ENCODE data around the gene ACTR8. TPM values are rescaled to one million over a fixed set of nuclear protein-coding genes. Genes with fewer than 3 reads are reported as not detected.

ACTR8 gene
- total RNA-seq, 1 donor from 2014 or later = 26.4 TPM

- no peak for DNase-seq (ENCODE audit: low read depth)
Measured at GRCh38 chr3:53836084-53836872, 45.7 kb downstream of the ACTR8 start.

GRCh38 chr3:53835257-53835656, 46.7 kb downstream of the ACTR8 start:
- peak; percentile 79 for DNase-seq (ENCODE audit: low read depth)

- no peak for DNase-seq (ENCODE audit: low read depth)
Measured at GRCh38 chr3:53834429-53835095, 47.4 kb downstream of the ACTR8 start.

GRCh38 chr3:53833700-53834099, 48.3 kb downstream of the ACTR8 start:
- DNase-seq (ENCODE audit: low read depth) = no peak

- DNase-seq (ENCODE audit: low read depth) = no peak
Measured at GRCh38 chr3:53833053-53833645, 48.8 kb downstream of the ACTR8 start.

GRCh38 chr3:53830944-53831343, 51.0 kb downstream of the ACTR8 start:
- DNase-seq (ENCODE audit: low read depth) = no peak

- DNase-seq (ENCODE audit: low read depth) = no peak
Measured at GRCh38 chr3:53829605-53830004, 52.3 kb downstream of the ACTR8 start.

- DNase-seq (ENCODE audit: low read depth) = no peak
Measured at GRCh38 chr3:53828581-53828980, 53.4 kb downstream of the ACTR8 start.

GRCh38 chr3:53826048-53826447, 55.9 kb downstream of the ACTR8 start:
- no peak for DNase-seq (ENCODE audit: low read depth)

GRCh38 chr3:53824795-53825194, 57.2 kb downstream of the ACTR8 start:
- DNase-seq (ENCODE audit: low read depth) = no peak

- no peak for DNase-seq (ENCODE audit: low read depth)
Measured at GRCh38 chr3:53823956-53824657, 57.8 kb downstream of the ACTR8 start.

GRCh38 chr3:53823026-53823955, 58.7 kb downstream of the ACTR8 start:
- DNase-seq (ENCODE audit: low read depth) = no peak

GRCh38 chr3:53822331-53822741, 59.6 kb downstream of the ACTR8 start:
- DNase-seq (ENCODE audit: low read depth) = no peak

GRCh38 chr3:53821631-53822121, 60.3 kb downstream of the ACTR8 start:
- peak; percentile 98 for DNase-seq (ENCODE audit: low read depth)

GRCh38 chr3:53820756-53821580, 61.0 kb downstream of the ACTR8 start:
- peak; percentile 79 for DNase-seq (ENCODE audit: low read depth)

GRCh38 chr3:53820084-53820483, 61.9 kb downstream of the ACTR8 start:
- DNase-seq (ENCODE audit: low read depth) = no peak

GRCh38 chr3:53819163-53819868, 62.6 kb downstream of the ACTR8 start:
- DNase-seq (ENCODE audit: low read depth) = no peak

GRCh38 chr3:53818221-53819162, 63.5 kb downstream of the ACTR8 start:
- no peak for DNase-seq (ENCODE audit: low read depth)

Measured in myocyte (in vitro differentiated cells).